Measurements from ENCODE around the gene AP3S1.

AP3S1 gene

GRCh38 chr5:115841382-115842088 is at the start of gene AP3S1, which contains the start of gene ATG12:
Gene AP3S1 (plus strand): TSS chr5:115841935. CDS start chr5:115842038, 103 bp downstream.
Gene ATG12 (minus strand): TSS chr5:115841565. CDS start chr5:115841552, 13 bp downstream.
- Histone ChIP-seq H3K9me3 (ENCODE audit: insufficient read depth, low read length) (no peaks in the 10 kb centered on the region), H3K4me3 (ENCODE audit: insufficient read length, low read depth) (peak within 1 kb of the TSS; percentile 78), H3K36me3 (ENCODE audit: insufficient read depth, insufficient read length, low read length) (peaks cover 18% of the 10 kb centered on the region), H3K27me3 (ENCODE audit: insufficient read depth, insufficient read length) (peaks cover 6% of the 10 kb centered on the region), H3K4me1 (ENCODE audit: insufficient read depth, insufficient read length) (no peaks in the 10 kb centered on the region), H3K9ac (ENCODE audit: insufficient read length, low read depth) (peak within 1 kb of the TSS; percentile 87)
- TF ChIP-seq ZNF274 (IDR thresholded peaks at IDR 0.05; ENCODE audit: low read depth, low read length) (no peak), SUZ12 (IDR thresholded peaks at IDR 0.05; ENCODE audit: extremely low read depth, insufficient read depth, insufficient read length) (peak; percentile 59), YY1 (IDR thresholded peaks at IDR 0.05; ENCODE audit: insufficient read depth, insufficient read length) (peak; percentile 84)
- DNase-seq (ENCODE audit: low read depth, low spot score): peak; percentile 72

GRCh38 chr5:115795700-115796099 is 46.0 kb upstream of the AP3S1 start:
- Histone ChIP-seq H3K36me3 (ENCODE audit: insufficient read depth, insufficient read length, low read length) (no peaks in the 10 kb centered on the region), H3K9ac (ENCODE audit: insufficient read length, low read depth) (no peak overlapping the region), H3K27me3 (ENCODE audit: insufficient read depth, insufficient read length) (no peaks in the 10 kb centered on the region), H3K4me3 (ENCODE audit: insufficient read length, low read depth) (no peak overlapping the region), H3K4me1 (ENCODE audit: insufficient read depth, insufficient read length) (no peaks in the 10 kb centered on the region), H3K9me3 (ENCODE audit: insufficient read depth, low read length) (no peaks in the 10 kb centered on the region)
- no peak for DNase-seq (ENCODE audit: low read depth, low spot score)
- no peak for TF ChIP-seq SUZ12 (IDR thresholded peaks at IDR 0.05; ENCODE audit: extremely low read depth, insufficient read depth, insufficient read length)

GRCh38 chr5:115796656-115797055 is 45.1 kb upstream of the AP3S1 start:
- Histone ChIP-seq H3K9me3 (ENCODE audit: insufficient read depth, low read length) (no peaks in the 10 kb centered on the region), H3K9ac (ENCODE audit: insufficient read length, low read depth) (no peak overlapping the region), H3K36me3 (ENCODE audit: insufficient read depth, insufficient read length, low read length) (no peaks in the 10 kb centered on the region), H3K4me1 (ENCODE audit: insufficient read depth, insufficient read length) (no peaks in the 10 kb centered on the region), H3K27me3 (ENCODE audit: insufficient read depth, insufficient read length) (no peaks in the 10 kb centered on the region), H3K4me3 (ENCODE audit: insufficient read length, low read depth) (no peak overlapping the region)
- TF ChIP-seq ZNF274 (IDR thresholded peaks at IDR 0.05; ENCODE audit: low read depth, low read length) (no peak), SUZ12 (IDR thresholded peaks at IDR 0.05; ENCODE audit: extremely low read depth, insufficient read depth, insufficient read length) (no peak), YY1 (IDR thresholded peaks at IDR 0.05; ENCODE audit: insufficient read depth, insufficient read length) (no peak)
- no peak for DNase-seq (ENCODE audit: low read depth, low spot score)

- no peak overlapping the region for H3K4me3 ChIP-seq (ENCODE audit: insufficient read length, low read depth)
- no peak for TF ChIP-seq SUZ12 (IDR thresholded peaks at IDR 0.05; ENCODE audit: extremely low read depth, insufficient read depth, insufficient read length)
- no peaks in the 10 kb centered on the region for H3K36me3 ChIP-seq (ENCODE audit: insufficient read depth, insufficient read length, low read length)
- H3K9me3 ChIP-seq (ENCODE audit: insufficient read depth, low read length): no peaks in the 10 kb centered on the region
- H3K4me1 ChIP-seq (ENCODE audit: insufficient read depth, insufficient read length): no peaks in the 10 kb centered on the region
- DNase-seq (ENCODE audit: low read depth, low spot score): no peak
- H3K9ac ChIP-seq (ENCODE audit: insufficient read length, low read depth): no peak overlapping the region
- H3K27me3 ChIP-seq (ENCODE audit: insufficient read depth, insufficient read length): no peaks in the 10 kb centered on the region
Observed at GRCh38 chr5:115798252-115798651, 43.5 kb upstream of the AP3S1 start.

GRCh38 chr5:115800108-115800507 is 41.6 kb upstream of the AP3S1 start:
- Histone ChIP-seq H3K27me3 (ENCODE audit: insufficient read depth, insufficient read length) (no peaks in the 10 kb centered on the region), H3K9ac (ENCODE audit: insufficient read length, low read depth) (no peak overlapping the region), H3K36me3 (ENCODE audit: insufficient read depth, insufficient read length, low read length) (peaks cover 1% of the 10 kb centered on the region), H3K9me3 (ENCODE audit: insufficient read depth, low read length) (no peaks in the 10 kb centered on the region), H3K4me3 (ENCODE audit: insufficient read length, low read depth) (no peak overlapping the region), H3K4me1 (ENCODE audit: insufficient read depth, insufficient read length) (no peaks in the 10 kb centered on the region)
- no peak for DNase-seq (ENCODE audit: low read depth, low spot score)
- TF ChIP-seq ZNF274 (IDR thresholded peaks at IDR 0.05; ENCODE audit: low read depth, low read length) (no peak), YY1 (IDR thresholded peaks at IDR 0.05; ENCODE audit: insufficient read depth, insufficient read length) (no peak), SUZ12 (IDR thresholded peaks at IDR 0.05; ENCODE audit: extremely low read depth, insufficient read depth, insufficient read length) (no peak)

GRCh38 chr5:115801152-115801551 is 40.6 kb upstream of the AP3S1 start:
- no peak for TF ChIP-seq ZNF274 (IDR thresholded peaks at IDR 0.05; ENCODE audit: low read depth, low read length)
- TF ChIP-seq YY1 (IDR thresholded peaks at IDR 0.05; ENCODE audit: insufficient read depth, insufficient read length): no peak
- no peak for TF ChIP-seq SUZ12 (IDR thresholded peaks at IDR 0.05; ENCODE audit: extremely low read depth, insufficient read depth, insufficient read length)
- H3K4me3 ChIP-seq (ENCODE audit: insufficient read length, low read depth): no peak overlapping the region
- DNase-seq (ENCODE audit: low read depth, low spot score): no peak
- H3K36me3 ChIP-seq (ENCODE audit: insufficient read depth, insufficient read length, low read length): peaks cover 5% of the 10 kb centered on the region
- H3K9ac ChIP-seq (ENCODE audit: insufficient read length, low read depth): no peak overlapping the region
- no peaks in the 10 kb centered on the region for H3K27me3 ChIP-seq (ENCODE audit: insufficient read depth, insufficient read length)
- H3K9me3 ChIP-seq (ENCODE audit: insufficient read depth, low read length): no peaks in the 10 kb centered on the region
- no peaks in the 10 kb centered on the region for H3K4me1 ChIP-seq (ENCODE audit: insufficient read depth, insufficient read length)

GRCh38 chr5:115801984-115802383 is 39.8 kb upstream of the AP3S1 start:
- TF ChIP-seq ZNF274 (IDR thresholded peaks at IDR 0.05; ENCODE audit: low read depth, low read length): no peak
- TF ChIP-seq SUZ12 (IDR thresholded peaks at IDR 0.05; ENCODE audit: extremely low read depth, insufficient read depth, insufficient read length): no peak
- no peak for TF ChIP-seq YY1 (IDR thresholded peaks at IDR 0.05; ENCODE audit: insufficient read depth, insufficient read length)
- Histone ChIP-seq H3K9ac (ENCODE audit: insufficient read length, low read depth) (no peak overlapping the region), H3K36me3 (ENCODE audit: insufficient read depth, insufficient read length, low read length) (peaks cover 10% of the 10 kb centered on the region), H3K27me3 (ENCODE audit: insufficient read depth, insufficient read length) (no peaks in the 10 kb centered on the region), H3K4me1 (ENCODE audit: insufficient read depth, insufficient read length) (no peaks in the 10 kb centered on the region), H3K9me3 (ENCODE audit: insufficient read depth, low read length) (no peaks in the 10 kb centered on the region), H3K4me3 (ENCODE audit: insufficient read length, low read depth) (no peak overlapping the region)
- no peak for DNase-seq (ENCODE audit: low read depth, low spot score)
